GM19043 (cell line): ENCODE measurements around the gene EMC10.

Source experiments
- ATAC-seq: cut with Tn5 transposase; IDR thresholded peaks from one replicate; pipeline ENCODE4 v1.9.1; 2021; ENCODE audit warnings: low read depth; ENCODE audit not compliant: unreplicated experiment

Gene EMC10

GRCh38 chr19:50536662-50537305 is 60.5 kb downstream of the EMC10 start:
- ATAC-seq: no peak

GRCh38 chr19:50537306-50537685 is 61.0 kb downstream of the EMC10 start:
- no peak for ATAC-seq

DNA sequence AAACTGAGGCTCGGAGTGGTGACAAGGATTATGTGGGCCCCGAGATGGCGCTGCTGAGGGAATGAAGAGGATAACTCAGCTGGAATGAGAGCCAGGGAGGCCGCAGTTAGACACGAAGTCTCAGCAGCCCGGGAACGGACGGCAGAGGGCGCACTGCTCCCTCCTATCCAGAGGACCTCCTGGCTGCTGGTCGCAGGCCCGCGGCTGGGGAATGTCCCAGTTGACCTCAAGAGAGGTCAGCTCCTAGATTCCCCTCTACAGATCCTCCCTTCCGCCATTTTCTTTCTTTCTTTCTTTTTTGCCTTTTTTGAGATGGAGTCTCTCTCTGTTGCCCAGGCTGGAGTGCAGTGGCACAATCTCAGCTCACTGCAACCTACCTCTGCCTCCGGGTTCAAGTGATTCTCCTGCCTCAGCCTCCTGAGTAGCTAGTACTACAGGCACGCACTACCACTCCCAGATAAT is 61.5 kb downstream of the EMC10 start:
- no peak for ATAC-seq
